HEK293T (cell line): ENCODE measurements around the gene HDAC9.

Source experiments
- ARNT ChIP-seq: fragments of 450-650 bp; IDR thresholded peaks from 2 replicates; pipeline ENCODE4 v1.6.1; 2017; ENCODE audit warnings: mild to moderate bottlenecking
- BHLHE40 ChIP-seq: fragments of 450-650 bp; IDR thresholded peaks from 2 replicates; pipeline ENCODE4 v1.6.1; 2016; ENCODE audit warnings: mild to moderate bottlenecking, moderate library complexity, borderline replicate concordance
- CTBP1 ChIP-seq: fragments of 450-650 bp; IDR thresholded peaks from 2 replicates; pipeline ENCODE4 v1.6.1; 2016; ENCODE audit warnings: borderline replicate concordance
- ELF4 ChIP-seq: fragments of 450-650 bp; IDR thresholded peaks from 2 replicates; pipeline ENCODE4 v1.6.1; 2017; ENCODE audit warnings: antibody characterized with exemption
- FOXM1 ChIP-seq: fragments of 450-650 bp; IDR thresholded peaks from 2 replicates; pipeline ENCODE4 v1.6.1; 2017; ENCODE audit warnings: mild to moderate bottlenecking, borderline replicate concordance
- HDGF ChIP-seq: fragments of 450-650 bp; IDR thresholded peaks from 2 replicates; pipeline ENCODE4 v1.6.1; 2017; ENCODE audit warnings: antibody characterized with exemption, borderline replicate concordance
- L3MBTL2 ChIP-seq: fragments of 450-650 bp; conservative IDR thresholded peaks from 2 replicates; pipeline ENCODE4 v1.6.1; 2016; ENCODE audit warnings: mild to moderate bottlenecking
- NFRKB ChIP-seq: fragments of 450-650 bp; IDR thresholded peaks from 2 replicates; pipeline ENCODE4 v1.6.1; 2016; ENCODE audit warnings: mild to moderate bottlenecking, moderate library complexity
- SP1 ChIP-seq: fragments of 450-650 bp; IDR thresholded peaks from 2 replicates; pipeline ENCODE4 v1.6.1; 2017
- SUZ12 ChIP-seq: fragments of 450-650 bp; IDR thresholded peaks from 2 replicates; pipeline ENCODE4 v1.6.1; 2016; ENCODE audit warnings: mild to moderate bottlenecking
- TARDBP ChIP-seq: fragments of 450-650 bp; IDR thresholded peaks from 2 replicates; pipeline ENCODE4 v1.6.1; 2016

DNA sequence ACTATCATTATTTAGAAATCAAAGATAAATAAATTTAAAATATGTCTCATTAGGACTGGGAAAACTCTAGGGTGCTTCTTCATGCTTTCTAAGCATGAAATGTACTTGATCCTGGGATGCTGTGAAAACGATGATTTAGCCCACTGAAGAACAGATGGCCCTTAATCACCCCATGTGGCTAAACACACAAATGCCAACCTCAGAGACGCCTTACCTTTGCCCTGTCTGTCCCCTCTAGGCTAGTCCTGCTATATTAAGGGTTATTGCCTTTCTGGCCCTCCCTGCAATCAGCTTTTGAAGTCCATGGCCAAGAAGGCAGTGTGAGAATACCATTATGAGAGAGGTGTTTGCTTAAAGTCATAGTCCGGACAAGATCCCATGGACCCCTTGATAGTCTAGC lies 404.7 kb downstream of the HDAC9 start:
- TF ChIP-seq FOXM1 (no peak), SP1 (no peak), ARNT (no peak), BHLHE40 (no peak), CTBP1 (no peak), SUZ12 (no peak), NFRKB (no peak), L3MBTL2 (no peak), TARDBP (no peak), HDGF (no peak), ELF4 (no peak)
